Esophagus (tissue), 2 donors: ENCODE measurements around the gene CALB2. TPM values are rescaled to one million over a fixed set of nuclear protein-coding genes. Genes with fewer than 3 reads are reported as not detected.

Source experiments
- H3K27ac ChIP-seq, 2 donors: one replicate each; pipeline ENCODE4 v1.5.1; 2013; ENCODE audit warnings: low read depth in 2 of 2, mild to moderate bottlenecking in 2 of 2, inconsistent platforms in 1 of 2, low read length in 1 of 2, moderate library complexity in 1 of 2
- H3K27me3 ChIP-seq, 2 donors: one replicate each; pipeline ENCODE4 v1.6.1; 2013; ENCODE audit warnings: low read length in 2 of 2, control low read depth in 1 of 2, mild to moderate bottlenecking in 1 of 2; ENCODE audit not compliant: insufficient read depth in 2 of 2, control insufficient read depth in 1 of 2
- H3K36me3 ChIP-seq, 2 donors: one replicate each; pipeline ENCODE4 v1.6.1; 2013; ENCODE audit warnings: low read length in 1 of 2; ENCODE audit not compliant: control insufficient read depth in 2 of 2, insufficient read depth in 2 of 2
- H3K4me1 ChIP-seq, 2 donors: one replicate each; pipeline ENCODE4 v1.6.1; 2013; ENCODE audit warnings: low read length in 1 of 2; ENCODE audit not compliant: control insufficient read depth in 2 of 2, insufficient read depth in 2 of 2
- H3K4me3 ChIP-seq, 2 donors: one replicate each; pipeline ENCODE4 v1.5.1; 2013; ENCODE audit warnings: low read length in 2 of 2, mild to moderate bottlenecking in 2 of 2, low read depth in 1 of 2, moderate library complexity in 1 of 2
- H3K9me3 ChIP-seq, 2 donors: one replicate each; pipeline ENCODE4 v1.6.1; 2013; ENCODE audit warnings: mild to moderate bottlenecking in 2 of 2, low read depth in 1 of 2, low read length in 1 of 2, moderate library complexity in 1 of 2; ENCODE audit not compliant: control insufficient read depth in 2 of 2, insufficient read depth in 1 of 2
- WGBS, 2 donors: extraction: QIAGEN DNeasy Blood & Tissue Kit; methylation state at CpG; one replicate each; pipeline ENCODE4 v1.1.7; 2013; 5-methylcytosine and 5-hydroxymethylcytosine counted together
- polyA plus RNA-seq, 2 donors: library from polyadenylated mRNA; stranded (reverse); fragments of 200-250 nt; gene quantifications; one replicate each; pipeline ENCODE4 v1.2.3, GENCODE V29; 2013
- donor health status: healthy with polysubstance abuse.
- donor health status: Bipolar disorder and iron deficiency.

The CALB2 gene
- polyA plus RNA-seq, 2 donors: 2.2 to 6.3 TPM

GRCh38 chr16:71364133-71364681 lies 5.7 kb downstream of the CALB2 start:
- Histone ChIP-seq H3K4me1 (no peaks in the 10 kb centered on the region), H3K27me3 (no peaks in the 10 kb centered on the region), H3K9me3 (no peaks in the 10 kb centered on the region), H3K4me3 (no peak overlapping the region), H3K27ac (no peak overlapping the region), H3K36me3 (no peaks in the 10 kb centered on the region)
- 64 to 68% methylated on average over 9 of the region's 9 CpGs for WGBS, 2 donors

GRCh38 chr16:71365021-71365420 lies 6.5 kb downstream of the CALB2 start:
- no peak overlapping the region for H3K27ac ChIP-seq
- no peak overlapping the region for H3K4me3 ChIP-seq
- no peaks in the 10 kb centered on the region for H3K4me1 ChIP-seq
- no peaks in the 10 kb centered on the region for H3K27me3 ChIP-seq
- H3K36me3 ChIP-seq: no peaks in the 10 kb centered on the region
- 76 to 83% methylated on average over 10 of the region's 10 CpGs for WGBS, 2 donors
- H3K9me3 ChIP-seq: no peaks in the 10 kb centered on the region

- WGBS, 2 donors: 53 to 55% methylated on average over 12 of the region's 12 CpGs
- no peaks in the 10 kb centered on the region for H3K27me3 ChIP-seq
- no peaks in the 10 kb centered on the region for H3K9me3 ChIP-seq
- H3K4me3 ChIP-seq: no peak overlapping the region
- no peak overlapping the region for H3K27ac ChIP-seq
- H3K4me1 ChIP-seq: no peaks in the 10 kb centered on the region
- H3K36me3 ChIP-seq: no peaks in the 10 kb centered on the region
Observed at GRCh38 chr16:71367241-71367976, 8.9 kb downstream of the CALB2 start.

- Histone ChIP-seq H3K27ac (no peak overlapping the region), H3K9me3 (no peaks in the 10 kb centered on the region), H3K36me3 (no peaks in the 10 kb centered on the region), H3K27me3 (no peaks in the 10 kb centered on the region), H3K4me3 (no peak overlapping the region), H3K4me1 (no peaks in the 10 kb centered on the region)
- WGBS, 2 donors: 76 to 83% methylated on average over 10 of the region's 10 CpGs
Observed at GRCh38 chr16:71368958-71369357, 10.4 kb downstream of the CALB2 start.

GRCh38 chr16:71369494-71369893 lies 11.0 kb downstream of the CALB2 start:
- Histone ChIP-seq H3K36me3 (no peaks in the 10 kb centered on the region), H3K27me3 (no peaks in the 10 kb centered on the region), H3K4me3 (no peak overlapping the region), H3K4me1 (no peaks in the 10 kb centered on the region), H3K9me3 (no peaks in the 10 kb centered on the region), H3K27ac (no peak overlapping the region)
- WGBS, 2 donors: 54 to 60% methylated on average over 11 of the region's 11 CpGs

- 75 to 76% methylated on average over 2 of the region's 2 CpGs for WGBS, 2 donors
- peaks cover 0 to under 1% of the 10 kb centered on the region in 2 donors for H3K9me3 ChIP-seq
Observed at GRCh38 chr16:71371237-71371636, 12.7 kb downstream of the CALB2 start.

GRCh38 chr16:71373073-71373472 lies 14.6 kb downstream of the CALB2 start:
- 43 to 53% methylated on average over 8 of the region's 8 CpGs for WGBS, 2 donors
- H3K4me1 ChIP-seq: no peaks in the 10 kb centered on the region
- no peaks in the 10 kb centered on the region for H3K36me3 ChIP-seq
- no peak overlapping the region for H3K27ac ChIP-seq
- peaks cover 0 to 4% of the 10 kb centered on the region in 2 donors for H3K9me3 ChIP-seq
- no peak overlapping the region for H3K4me3 ChIP-seq
- H3K27me3 ChIP-seq: no peaks in the 10 kb centered on the region

More at GRCh38 chr16:71371237-71371636, 12.7 kb downstream of the CALB2 start:
- Histone ChIP-seq H3K27ac (no peak overlapping the region), H3K4me1 (no peaks in the 10 kb centered on the region), H3K4me3 (no peak overlapping the region), H3K27me3 (no peaks in the 10 kb centered on the region), H3K36me3 (no peaks in the 10 kb centered on the region)

GRCh38 chr16:71376465-71377157 lies 18.1 kb downstream of the CALB2 start:
- 73 to 81% methylated on average over 5 of the region's 5 CpGs for WGBS, 2 donors
- Histone ChIP-seq H3K27ac (no peak overlapping the region), H3K9me3 (peaks cover 0 to 4% of the 10 kb centered on the region in 2 donors), H3K4me3 (no peak overlapping the region), H3K4me1 (no peaks in the 10 kb centered on the region), H3K27me3 (no peaks in the 10 kb centered on the region), H3K36me3 (no peaks in the 10 kb centered on the region)

GRCh38 chr16:71379711-71380110 lies 21.2 kb downstream of the CALB2 start:
- H3K4me3 ChIP-seq: no peak overlapping the region
- H3K36me3 ChIP-seq: no peaks in the 10 kb centered on the region
- peaks cover 0 to 4% of the 10 kb centered on the region in 2 donors for H3K9me3 ChIP-seq
- H3K4me1 ChIP-seq: peaks cover 0 to 4% of the 10 kb centered on the region in 2 donors
- no peaks in the 10 kb centered on the region for H3K27me3 ChIP-seq
- H3K27ac ChIP-seq: no peak overlapping the region
- 86 to 99% methylated on average over 1 of the region's 1 CpG for WGBS, 2 donors
